RWPE2 (cell line): ENCODE measurements around the gene HEPHL1.

Experiments used
- ATAC-seq: fragments of 200-7000 bp; cut with Tn5 transposase; 3 replicates; pipeline ENCODE4 v1.9.1; 2021; ENCODE audit warnings: low read depth
- DNase-seq: peaks from one replicate; pipeline ENCODE4 v3.0.0-alpha.2; 2020; ENCODE audit warnings: low spot score
- H3K27ac ChIP-seq: fragments of 450-650 bp; 2 replicates; pipeline ENCODE4 v1.5.1; 2017; ENCODE audit warnings: mild to moderate bottlenecking; ENCODE audit not compliant: poor library complexity, severe bottlenecking
- H3K27me3 ChIP-seq: fragments of 250-450 bp; sonication (Bioruptor Pico); 2 replicates; pipeline ENCODE4 v1.5.1; 2021; ENCODE audit warnings: mild to moderate bottlenecking, moderate library complexity; ENCODE audit not compliant: insufficient read depth, poor library complexity, severe bottlenecking
- H3K36me3 ChIP-seq: fragments of 250-450 bp; sonication (Bioruptor Pico); 2 replicates; pipeline ENCODE4 v1.5.1; 2020; ENCODE audit warnings: low read depth, mild to moderate bottlenecking, moderate library complexity
- H3K4me1 ChIP-seq: fragments of 250-450 bp; sonication (Bioruptor Pico); 2 replicates; pipeline ENCODE4 v1.5.1; 2021; ENCODE audit warnings: mild to moderate bottlenecking, moderate library complexity; ENCODE audit not compliant: insufficient read depth, poor library complexity, severe bottlenecking
- H3K4me3 ChIP-seq: fragments of 250-450 bp; sonication (Bioruptor Pico); 2 replicates; pipeline ENCODE4 v1.5.1; 2021; ENCODE audit warnings: mild to moderate bottlenecking, moderate library complexity; ENCODE audit not compliant: severe bottlenecking
- H3K9me3 ChIP-seq: fragments of 250-450 bp; sonication (Bioruptor Pico); 2 replicates; pipeline ENCODE4 v1.5.1; 2021; ENCODE audit warnings: mild to moderate bottlenecking, moderate library complexity; ENCODE audit not compliant: severe bottlenecking
- CTCF ChIP-seq: fragments of 450-650 bp; IDR thresholded peaks from one replicate; pipeline ENCODE4 v1.5.1; 2017; ENCODE audit warnings: mild to moderate bottlenecking, moderate library complexity; ENCODE audit not compliant: poor library complexity, severe bottlenecking

HEPHL1 gene

GRCh38 chr11:93983542-93984195, 37.5 kb upstream of the HEPHL1 start:
- Histone ChIP-seq H3K4me1 (peaks cover 21% of the 10 kb centered on the region), H3K27ac (no peak overlapping the region), H3K9me3 (no peaks in the 10 kb centered on the region), H3K4me3 (no peak overlapping the region), H3K27me3 (no peaks in the 10 kb centered on the region), H3K36me3 (no peaks in the 10 kb centered on the region)
- DNase-seq (no peak), ATAC-seq (no peak)
- TF ChIP-seq CTCF: no peak

GRCh38 chr11:93984196-93984567, 37.0 kb upstream of the HEPHL1 start:
- no peaks in the 10 kb centered on the region for H3K36me3 ChIP-seq
- no peak for TF ChIP-seq CTCF
- H3K4me3 ChIP-seq: no peak overlapping the region
- H3K27me3 ChIP-seq: no peaks in the 10 kb centered on the region
- H3K4me1 ChIP-seq: peaks cover 21% of the 10 kb centered on the region
- DNase-seq: no peak
- no peak overlapping the region for H3K27ac ChIP-seq
- no peak for ATAC-seq
- no peaks in the 10 kb centered on the region for H3K9me3 ChIP-seq

GRCh38 chr11:93984936-93985335, 36.2 kb upstream of the HEPHL1 start:
- H3K36me3 ChIP-seq: no peaks in the 10 kb centered on the region
- no peaks in the 10 kb centered on the region for H3K9me3 ChIP-seq
- peaks cover 21% of the 10 kb centered on the region for H3K4me1 ChIP-seq
- no peak overlapping the region for H3K27ac ChIP-seq
- TF ChIP-seq CTCF: no peak
- no peak for ATAC-seq
- H3K27me3 ChIP-seq: no peaks in the 10 kb centered on the region
- no peak for DNase-seq
- H3K4me3 ChIP-seq: no peak overlapping the region

GRCh38 chr11:93986716-93987115, 34.4 kb upstream of the HEPHL1 start:
- Histone ChIP-seq H3K27me3 (no peaks in the 10 kb centered on the region), H3K27ac (peak overlapping the region; percentile 62), H3K36me3 (no peaks in the 10 kb centered on the region), H3K4me1 (peaks cover 25% of the 10 kb centered on the region), H3K4me3 (no peak overlapping the region), H3K9me3 (no peaks in the 10 kb centered on the region)
- DNase-seq: no peak
- peak; percentile 90 for ATAC-seq
- no peak for TF ChIP-seq CTCF

GRCh38 chr11:93988455-93988854, 32.7 kb upstream of the HEPHL1 start:
- H3K4me3 ChIP-seq: no peak overlapping the region
- H3K27ac ChIP-seq: no peak overlapping the region
- peaks cover 2% of the 10 kb centered on the region for H3K9me3 ChIP-seq
- TF ChIP-seq CTCF: no peak
- DNase-seq: no peak
- H3K4me1 ChIP-seq: peaks cover 25% of the 10 kb centered on the region
- H3K27me3 ChIP-seq: no peaks in the 10 kb centered on the region
- no peak for ATAC-seq
- H3K36me3 ChIP-seq: no peaks in the 10 kb centered on the region
